RWPE1 (cell line): ENCODE results near the gene CD93.

Source experiments
- CTCF ChIA-PET: fragments of 350-600 bp; sonication (Branson Sonifier 250); formaldehyde crosslinking; extraction: SDS; loops from one replicate; lab custom pipeline; 2021; lab: Yijun Ruan, JAX
- POLR2A ChIA-PET: fragments of 400-600 bp; formaldehyde crosslinking; extraction: SDS; loops from one replicate; lab custom pipeline; 2020; ENCODE audit warnings: antibody characterized with exemption; ENCODE audit not compliant: low non-redundant PET; lab: Yijun Ruan, JAX
- DNase-seq: peaks from one replicate; pipeline ENCODE4 v3.0.0; 2012; ENCODE audit warnings: low spot score
- H3K27ac ChIP-seq: fragments of 450-650 bp; 2 replicates; pipeline ENCODE4 v1.5.1; 2017
- CTCF ChIP-seq: fragments of 450-650 bp; conservative IDR thresholded peaks from 2 replicates; pipeline ENCODE4 v1.5.1; 2017; ENCODE audit warnings: low read depth, mild to moderate bottlenecking

Gene CD93

DNA sequence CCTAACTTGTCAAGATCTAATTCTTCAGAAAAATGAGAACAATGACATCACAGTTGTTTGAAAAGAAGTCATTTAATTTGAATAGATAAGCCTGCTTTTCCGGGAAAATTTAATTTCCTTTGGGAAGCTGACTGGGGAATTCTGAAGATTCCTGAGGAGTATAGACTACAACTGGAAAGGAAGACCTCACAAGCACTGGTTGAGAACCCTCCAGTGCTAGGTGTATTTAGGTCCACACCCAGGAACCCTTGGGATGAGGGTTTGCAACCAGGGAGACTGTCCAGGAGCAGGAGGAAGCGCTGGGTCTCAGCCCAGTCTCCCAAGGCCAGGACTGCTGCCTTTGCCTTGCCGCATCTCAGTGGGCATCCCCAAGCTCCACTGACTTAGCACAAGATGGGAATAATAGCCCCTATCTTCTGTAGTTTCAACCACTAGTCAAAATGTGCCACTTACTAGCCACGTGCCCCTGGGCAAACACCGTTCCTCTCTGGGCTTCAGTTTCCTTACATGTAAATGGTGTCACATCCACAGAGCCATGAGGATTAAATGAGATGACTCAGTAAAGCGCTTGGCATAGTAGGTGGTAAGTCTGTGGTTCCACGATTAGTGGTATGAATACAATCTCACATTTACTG, 6.9 kb upstream of the CD93 start:
- no peak overlapping the region for H3K27ac ChIP-seq
- POLR2A ChIA-PET = no interaction called here
- no peak for DNase-seq
- TF ChIP-seq CTCF = no peak
- CTCF ChIA-PET = no interaction called here

DNA sequence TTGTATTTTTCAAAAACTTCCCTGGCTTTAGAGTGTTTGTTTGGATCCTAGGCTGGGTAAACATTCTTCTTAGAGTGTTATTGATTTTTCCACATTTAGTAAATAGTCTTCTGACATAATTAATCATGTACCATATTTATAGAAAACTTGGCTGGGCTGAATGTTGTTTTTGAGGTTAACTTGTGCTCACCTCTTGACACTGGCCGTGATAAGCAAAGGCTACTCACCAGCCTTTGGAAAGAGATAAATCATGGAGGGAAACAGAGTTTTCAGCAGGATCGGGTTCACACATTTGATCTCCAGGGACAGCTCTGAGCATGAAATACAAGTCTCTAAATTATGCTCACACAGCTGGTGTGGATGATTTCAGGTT, 6.2 kb upstream of the CD93 start:
- CTCF ChIA-PET = interaction anchor here (0.6 kb wide), 1 partner anchor 292 kb away, joined by 3 read pairs; no protein-coding TSS in a partner anchor
- H3K27ac ChIP-seq = no peak overlapping the region
- DNase-seq = no peak
- POLR2A ChIA-PET = no interaction called here
- TF ChIP-seq CTCF = no peak

- ChIA-PET CTCF (interaction anchor here (0.6 kb wide), 1 partner anchor 291 kb away, joined by 3 read pairs; no protein-coding TSS in a partner anchor), POLR2A (no interaction called here)
- no peak for DNase-seq
- no peak overlapping the region for H3K27ac ChIP-seq
- no peak for TF ChIP-seq CTCF
Observed at GRCh38 chr20:23091721-23092383, 5.7 kb upstream of the CD93 start.

DNA sequence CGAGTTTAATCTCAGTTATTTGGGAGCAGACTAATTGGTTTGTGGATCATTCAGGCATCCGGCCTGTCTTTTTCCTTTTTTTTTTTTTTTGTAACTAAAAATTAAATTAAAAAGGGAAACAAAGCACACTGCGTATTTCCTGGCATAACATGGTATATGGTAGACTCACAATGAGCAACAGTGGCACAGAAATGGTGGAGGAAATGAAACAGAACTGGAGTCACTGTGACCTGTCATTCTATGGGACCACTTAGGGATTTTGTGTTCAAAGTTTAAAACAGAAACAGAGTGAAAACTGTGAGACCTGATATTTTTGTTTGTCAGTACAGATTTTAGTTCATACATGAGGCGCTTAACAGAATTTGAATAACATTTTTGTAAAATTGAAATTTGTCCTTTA, 4.8 kb upstream of the CD93 start:
- no peak for DNase-seq
- CTCF ChIA-PET = no interaction called here
- no peak overlapping the region for H3K27ac ChIP-seq
- TF ChIP-seq CTCF = no peak
- POLR2A ChIA-PET = no interaction called here

GRCh38 chr20:23090147-23090546, 4.0 kb upstream of the CD93 start:
- no peak overlapping the region for H3K27ac ChIP-seq
- DNase-seq = no peak
- POLR2A ChIA-PET = no interaction called here
- no peak for TF ChIP-seq CTCF
- CTCF ChIA-PET = no interaction called here

GRCh38 chr20:23088866-23089265, 2.7 kb upstream of the CD93 start:
- ChIA-PET POLR2A (no interaction called here), CTCF (interaction anchor here (0.6 to 1.4 kb wide), 2 partner anchors 397 to 479 kb away, joined by 4 read pairs; no protein-coding TSS in a partner anchor)
- no peak overlapping the region for H3K27ac ChIP-seq
- no peak for DNase-seq
- TF ChIP-seq CTCF = no peak
